OCI-LY1 (cell line): ENCODE measurements around the gene SLC25A13.

Source experiments
- EZH2 ChIP-seq: fragments of 200-600 bp; sonication (generic), shearing (Covaris generic); IDR thresholded peaks from 2 replicates; pipeline ENCODE4 v1.8.0; 2017; ENCODE audit warnings: borderline replicate concordance, mixed run types, mild to moderate bottlenecking, antibody characterized with exemption, low read length, moderate library complexity, mixed read lengths
- TF ChIP-seq, protein P1 (sequence below): fragments of 200-600 bp; sonication (generic), shearing (Covaris generic); IDR thresholded peaks from 2 replicates; pipeline ENCODE4 v1.5.1; 2017; ENCODE audit warnings: mild to moderate bottlenecking, antibody characterized with exemption, low read length, moderate library complexity, mixed read lengths

DNA sequence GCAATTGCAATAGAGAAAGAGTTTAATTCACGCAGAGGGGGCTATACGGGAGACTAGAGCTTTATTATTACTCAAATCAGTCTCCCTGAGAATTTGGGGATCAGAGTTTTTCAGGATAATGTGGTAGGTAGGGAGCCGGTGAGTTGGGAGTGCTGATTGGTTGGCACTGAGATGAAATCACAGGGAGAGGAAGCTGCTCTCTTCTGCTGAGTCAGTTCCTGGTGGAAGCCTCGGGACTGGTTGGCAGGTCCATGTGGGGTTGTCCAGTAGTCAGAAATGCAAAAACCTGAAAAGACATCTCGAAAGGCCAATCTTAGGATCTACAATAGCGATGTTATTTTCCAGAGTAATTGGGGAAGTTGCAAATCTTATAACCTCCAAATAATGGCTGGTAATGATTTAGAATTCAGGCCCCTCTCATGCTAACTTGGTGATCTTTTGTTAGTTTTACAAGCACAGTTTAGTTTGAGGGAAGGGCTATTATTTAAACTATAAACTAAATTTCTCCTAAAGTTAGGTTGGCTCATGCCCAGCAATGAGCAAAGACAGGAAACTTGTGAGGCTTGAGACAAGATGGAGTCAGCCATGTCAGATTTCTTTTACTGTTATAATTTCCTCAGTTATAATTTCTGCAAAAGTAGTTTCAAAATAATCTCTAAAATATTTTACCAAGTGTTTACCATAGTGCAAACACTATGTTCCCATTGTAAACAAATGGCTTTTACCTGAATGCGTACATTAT, 39.4 kb upstream of the SLC25A13 start:
- TF ChIP-seq, protein P1, sequence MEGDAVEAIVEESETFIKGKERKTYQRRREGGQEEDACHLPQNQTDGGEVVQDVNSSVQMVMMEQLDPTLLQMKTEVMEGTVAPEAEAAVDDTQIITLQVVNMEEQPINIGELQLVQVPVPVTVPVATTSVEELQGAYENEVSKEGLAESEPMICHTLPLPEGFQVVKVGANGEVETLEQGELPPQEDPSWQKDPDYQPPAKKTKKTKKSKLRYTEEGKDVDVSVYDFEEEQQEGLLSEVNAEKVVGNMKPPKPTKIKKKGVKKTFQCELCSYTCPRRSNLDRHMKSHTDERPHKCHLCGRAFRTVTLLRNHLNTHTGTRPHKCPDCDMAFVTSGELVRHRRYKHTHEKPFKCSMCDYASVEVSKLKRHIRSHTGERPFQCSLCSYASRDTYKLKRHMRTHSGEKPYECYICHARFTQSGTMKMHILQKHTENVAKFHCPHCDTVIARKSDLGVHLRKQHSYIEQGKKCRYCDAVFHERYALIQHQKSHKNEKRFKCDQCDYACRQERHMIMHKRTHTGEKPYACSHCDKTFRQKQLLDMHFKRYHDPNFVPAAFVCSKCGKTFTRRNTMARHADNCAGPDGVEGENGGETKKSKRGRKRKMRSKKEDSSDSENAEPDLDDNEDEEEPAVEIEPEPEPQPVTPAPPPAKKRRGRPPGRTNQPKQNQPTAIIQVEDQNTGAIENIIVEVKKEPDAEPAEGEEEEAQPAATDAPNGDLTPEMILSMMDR, result no peak
- TF ChIP-seq EZH2, result no peak
